Testis (tissue), 3 donors: Measurements from ENCODE around the gene GCN1. TPM values are rescaled to one million over a fixed set of nuclear protein-coding genes. Genes with fewer than 3 reads are reported as not detected.

Experiments
- DNase-seq: peaks from one replicate; pipeline ENCODE4 v3.0.0-alpha.2; 2019
- H3K27ac ChIP-seq, 2 donors: fragments of 200-600 bp; sonication (generic); one replicate each; pipeline ENCODE4 v1.5.1; 2019
- H3K27me3 ChIP-seq: fragments of 200-600 bp; sonication (generic); one replicate; pipeline ENCODE4 v1.5.1; 2019
- H3K36me3 ChIP-seq: fragments of 200-600 bp; sonication (generic); one replicate; pipeline ENCODE4 v1.5.1; 2017; ENCODE audit warnings: low read depth; ENCODE audit errors: missing control alignments
- H3K4me1 ChIP-seq: fragments of 200-600 bp; sonication (generic); one replicate; pipeline ENCODE4 v1.5.1; 2019
- H3K4me3 ChIP-seq, 2 donors: fragments of 200-600 bp; sonication (generic); one replicate each; pipeline ENCODE4 v1.5.1; 2017 to 2019
- H3K9me3 ChIP-seq: fragments of 200-600 bp; sonication (generic); one replicate; pipeline ENCODE4 v1.5.1; 2017
- POLR2A ChIP-seq: fragments of 450-650 bp; IDR thresholded peaks from one replicate; pipeline ENCODE4 v1.6.1; 2017; ENCODE audit warnings: antibody characterized with exemption, mild to moderate bottlenecking, moderate library complexity
- WGBS, 2 donors: methylation state at CpG; one replicate each; pipeline ENCODE4 v1.1.5; 2018; 5-methylcytosine and 5-hydroxymethylcytosine counted together
- intact Hi-C: fragments of 100-400 bp; cut with DNase I; formaldehyde crosslinking; loops from one replicate; pipeline ENCODE4 v1.15.1; 2023; ENCODE audit warnings: low total_unique reads
- polyA plus RNA-seq: library from polyadenylated mRNA; stranded (reverse); fragments of 350-450 nt; fragmentation: Illumina TruSeq; extraction: RNeasy Lipid Tissue Mini Kit (QIAGEN cat#74804); gene quantifications from one replicate; pipeline ENCODE4 v1.2.3, GENCODE V29; 2014; ENCODE audit warnings: low read depth, low replicate concordance; ENCODE audit not compliant: insufficient read depth
- total RNA-seq, 2 donors: library from RNA; depleted of rRNA; stranded (reverse); fragments of >200 nt; gene quantifications; one replicate each; pipeline ENCODE4 v1.2.3, GENCODE V29; 2016
- TF ChIP-seq, protein P1 (sequence below), 3 experiments: fragments of 450-650 bp in 2 of 3; fragments of 200-600 bp in 1 of 3; sonication (generic) in 1 of 3; IDR thresholded peaks; one replicate each; pipeline ENCODE4 v1.5.1; 2016 to 2019; ENCODE audit warnings: antibody characterized with exemption in 3 of 3, mild to moderate bottlenecking in 2 of 3, moderate library complexity in 1 of 3

The GCN1 gene
- total and polyA plus RNA-seq, 3 donors from 2014 or later: 66.3 to 164 (median 104) TPM

DNA sequence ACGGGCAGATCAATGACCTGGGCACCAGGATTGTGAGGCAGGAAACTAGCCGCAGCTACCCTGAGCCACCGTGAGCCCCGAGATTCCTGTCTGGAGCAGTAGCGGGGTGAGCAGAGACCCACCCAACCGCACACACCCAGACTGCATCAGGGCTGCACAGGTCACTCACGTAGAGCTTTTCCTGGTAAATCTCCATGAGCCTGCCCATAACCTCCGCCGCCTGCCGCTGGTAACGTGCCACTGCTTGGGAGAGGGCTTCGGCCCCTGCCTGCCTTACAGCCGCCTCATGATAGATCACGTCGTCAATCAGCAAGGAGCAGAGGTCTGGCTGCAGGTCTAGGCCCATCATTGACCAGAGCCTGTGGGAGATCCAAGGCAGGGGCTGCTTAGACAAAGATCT is 39.4 kb downstream of the GCN1 start:
- no peak for DNase-seq
- Histone ChIP-seq H3K36me3 (no peaks in the 10 kb centered on the region), H3K27me3 (no peaks in the 10 kb centered on the region), H3K4me1 (no peaks in the 10 kb centered on the region), H3K4me3 (no peak overlapping the region), H3K27ac (no peak overlapping the region), H3K9me3 (no peaks in the 10 kb centered on the region)
- TF ChIP-seq POLR2A: no peak
- TF ChIP-seq, protein P1, sequence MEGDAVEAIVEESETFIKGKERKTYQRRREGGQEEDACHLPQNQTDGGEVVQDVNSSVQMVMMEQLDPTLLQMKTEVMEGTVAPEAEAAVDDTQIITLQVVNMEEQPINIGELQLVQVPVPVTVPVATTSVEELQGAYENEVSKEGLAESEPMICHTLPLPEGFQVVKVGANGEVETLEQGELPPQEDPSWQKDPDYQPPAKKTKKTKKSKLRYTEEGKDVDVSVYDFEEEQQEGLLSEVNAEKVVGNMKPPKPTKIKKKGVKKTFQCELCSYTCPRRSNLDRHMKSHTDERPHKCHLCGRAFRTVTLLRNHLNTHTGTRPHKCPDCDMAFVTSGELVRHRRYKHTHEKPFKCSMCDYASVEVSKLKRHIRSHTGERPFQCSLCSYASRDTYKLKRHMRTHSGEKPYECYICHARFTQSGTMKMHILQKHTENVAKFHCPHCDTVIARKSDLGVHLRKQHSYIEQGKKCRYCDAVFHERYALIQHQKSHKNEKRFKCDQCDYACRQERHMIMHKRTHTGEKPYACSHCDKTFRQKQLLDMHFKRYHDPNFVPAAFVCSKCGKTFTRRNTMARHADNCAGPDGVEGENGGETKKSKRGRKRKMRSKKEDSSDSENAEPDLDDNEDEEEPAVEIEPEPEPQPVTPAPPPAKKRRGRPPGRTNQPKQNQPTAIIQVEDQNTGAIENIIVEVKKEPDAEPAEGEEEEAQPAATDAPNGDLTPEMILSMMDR (IDR thresholded peaks at IDR 0.05): no peak
- intact Hi-C loops: no loop called here
- WGBS, 2 donors: 92 to 96% methylated on average over 8 to 15 of the region's 15 CpGs

GRCh38 chr12:120150919-120151525 is 43.5 kb downstream of the GCN1 start:
- Histone ChIP-seq H3K9me3 (no peaks in the 10 kb centered on the region), H3K4me3 (no peak overlapping the region), H3K4me1 (no peaks in the 10 kb centered on the region), H3K27ac (no peak overlapping the region), H3K36me3 (no peaks in the 10 kb centered on the region), H3K27me3 (no peaks in the 10 kb centered on the region)
- WGBS, 2 donors: 91 to 95% methylated on average over 22 of the region's 22 CpGs
- TF ChIP-seq, protein P1 (IDR thresholded peaks at IDR 0.05): no peak
- intact Hi-C loops: no loop called here
- DNase-seq: no peak

- Histone ChIP-seq H3K9me3 (no peaks in the 10 kb centered on the region), H3K36me3 (no peaks in the 10 kb centered on the region), H3K27me3 (no peaks in the 10 kb centered on the region), H3K4me1 (no peaks in the 10 kb centered on the region), H3K4me3 (no peak overlapping the region), H3K27ac (no peak overlapping the region)
- no peak for TF ChIP-seq POLR2A
- TF ChIP-seq, protein P1 (IDR thresholded peaks at IDR 0.05): no peak
- intact Hi-C loops: no loop called here
- DNase-seq: no peak
- WGBS, 2 donors: 84 to 96% methylated on average over 5 to 11 of the region's 11 CpGs
Measured at GRCh38 chr12:120148011-120148410, 46.5 kb downstream of the GCN1 start.

DNA sequence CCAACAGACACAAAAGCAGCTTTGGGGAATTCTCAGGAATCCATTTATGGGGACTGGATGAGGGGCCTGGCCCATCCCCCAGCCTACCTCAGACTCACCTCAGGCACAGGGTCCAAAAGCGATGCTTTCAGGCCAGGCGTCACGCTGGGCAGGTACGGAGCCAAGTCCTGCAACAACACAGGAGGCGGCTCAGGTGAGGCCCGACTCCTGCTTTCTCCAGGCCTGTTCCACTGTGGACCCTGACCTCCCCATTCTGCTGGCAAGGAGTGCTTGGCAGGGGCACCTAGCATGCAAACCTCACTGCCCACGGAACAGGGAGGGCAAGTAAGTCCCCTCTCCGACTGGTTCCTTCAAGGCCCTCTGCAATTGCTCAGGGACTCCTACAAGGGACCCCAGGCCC is 49.4 kb downstream of the GCN1 start:
- intact Hi-C loops: no loop called here
- Histone ChIP-seq H3K9me3 (no peaks in the 10 kb centered on the region), H3K27me3 (no peaks in the 10 kb centered on the region), H3K4me1 (no peaks in the 10 kb centered on the region), H3K27ac (no peak overlapping the region), H3K36me3 (no peaks in the 10 kb centered on the region), H3K4me3 (no peak overlapping the region)
- WGBS, 2 donors: 88 to 94% methylated on average over 8 of the region's 8 CpGs
- no peak for DNase-seq
- no peak for TF ChIP-seq POLR2A
- TF ChIP-seq, protein P1 (IDR thresholded peaks at IDR 0.05): no peak

GRCh38 chr12:120144215-120144614 is 50.3 kb downstream of the GCN1 start:
- Histone ChIP-seq H3K4me1 (no peaks in the 10 kb centered on the region), H3K9me3 (no peaks in the 10 kb centered on the region), H3K27ac (no peak overlapping the region), H3K27me3 (no peaks in the 10 kb centered on the region), H3K4me3 (no peak overlapping the region), H3K36me3 (no peaks in the 10 kb centered on the region)
- TF ChIP-seq, protein P1 (IDR thresholded peaks at IDR 0.05): no peak
- TF ChIP-seq POLR2A: no peak
- intact Hi-C loops: no loop called here
- 96 to 100% methylated on average over 10 to 11 of the region's 11 CpGs for WGBS, 2 donors
- no peak for DNase-seq
